GM18517 (cell line): ENCODE results near the gene PDE4B.

Experiments
- ATAC-seq: cut with Tn5 transposase; IDR thresholded peaks from one replicate; pipeline ENCODE4 v1.9.1; 2021; ENCODE audit warnings: mild to moderate bottlenecking, moderate library complexity; ENCODE audit not compliant: unreplicated experiment

PDE4B gene

DNA sequence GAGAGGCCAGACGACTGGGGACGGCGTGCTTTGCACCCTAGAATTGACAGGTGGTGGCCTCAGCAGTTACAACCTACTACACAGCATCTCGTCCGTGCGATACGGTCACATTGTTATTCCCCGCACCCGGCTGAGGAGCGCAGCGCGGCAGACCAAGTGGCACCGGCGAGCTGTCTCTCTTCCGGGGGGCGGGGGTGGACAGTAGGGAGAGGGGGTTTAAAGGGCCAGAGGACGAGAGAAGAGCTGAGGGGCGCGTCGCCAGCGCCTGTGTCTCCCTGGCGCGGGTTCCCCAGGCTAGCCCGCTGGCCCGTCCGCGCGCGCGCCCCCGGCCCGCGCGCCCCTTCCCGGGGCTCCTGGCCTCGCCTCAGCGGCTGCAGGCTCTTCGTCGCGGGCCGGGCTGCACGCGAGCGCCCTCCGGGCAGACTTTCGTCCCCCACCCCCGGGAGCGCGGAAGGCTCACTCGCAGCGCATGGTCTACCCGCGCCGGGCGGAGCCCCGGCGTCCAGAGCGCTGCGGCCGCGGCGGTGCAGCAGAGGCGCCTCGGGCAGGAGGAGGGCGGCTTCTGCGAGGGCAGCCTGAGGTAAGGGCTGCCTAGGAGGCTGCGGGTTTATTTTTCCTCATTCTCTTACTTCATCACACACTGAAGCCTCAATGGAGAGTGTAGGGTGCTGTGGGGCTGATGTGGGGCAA lies at the start of gene PDE4B:
Gene PDE4B (plus strand): TSS at position 227 of the 690 bp plus-strand sequence.
- ATAC-seq, result no peak

DNA sequence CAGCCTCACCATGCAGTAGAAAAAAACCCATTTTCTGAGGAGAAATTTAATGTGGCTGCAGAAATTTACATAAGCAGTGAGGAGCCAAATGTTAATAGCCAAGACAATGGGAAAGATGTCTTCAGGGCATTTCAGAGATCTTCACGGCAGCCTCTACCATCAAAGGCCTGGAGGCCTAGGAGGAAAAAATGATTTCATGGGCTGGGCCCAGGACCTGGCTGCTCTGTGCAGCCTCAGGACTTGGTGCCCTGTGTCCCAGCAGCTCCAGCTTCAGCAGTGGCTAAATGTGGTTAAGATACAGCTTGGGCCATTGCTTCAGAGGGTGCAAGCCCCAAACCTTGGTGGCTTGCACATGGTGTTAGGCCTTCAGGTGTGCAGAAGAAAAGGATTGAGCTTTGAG lies 48.0 kb upstream of the PDE4B start:
- ATAC-seq, result no peak

DNA sequence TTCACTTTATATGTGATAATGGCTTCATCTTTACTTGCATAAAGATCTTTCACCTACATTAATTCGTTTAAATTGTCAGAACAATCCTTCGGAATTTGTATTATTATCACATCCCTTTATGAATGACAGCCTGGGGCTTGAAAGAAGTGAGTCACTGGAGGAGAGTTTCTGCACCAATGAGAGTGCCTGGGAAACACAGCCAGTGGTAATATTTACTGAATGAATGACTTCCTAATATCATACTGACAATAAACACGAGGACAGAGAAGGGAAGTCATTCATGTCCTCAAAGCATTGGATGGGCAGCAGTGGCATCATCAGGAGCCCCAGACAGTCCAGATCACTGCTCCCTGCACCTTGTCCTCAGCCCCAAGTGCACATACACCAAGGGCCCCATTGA lies 40.7 kb upstream of the PDE4B start:
- no peak for ATAC-seq

DNA sequence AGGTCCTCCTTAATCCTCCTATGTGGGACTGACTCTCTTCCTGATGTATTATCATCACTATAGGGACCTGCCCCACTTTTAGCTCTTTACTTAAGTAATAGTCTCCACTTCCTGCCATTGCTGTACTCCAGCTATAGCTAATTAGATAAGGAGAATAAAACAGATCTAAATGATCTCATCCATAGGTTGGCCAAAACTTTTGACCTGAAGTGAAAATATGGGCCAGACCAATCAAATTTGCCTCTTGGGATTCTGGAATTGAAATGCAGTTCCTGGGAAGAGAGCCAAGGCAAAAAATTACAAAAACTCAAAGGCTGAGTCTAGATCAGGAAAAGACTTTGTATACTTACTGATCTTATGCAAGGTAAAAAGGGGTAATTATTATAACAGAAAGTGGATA lies 36.1 kb upstream of the PDE4B start:
- ATAC-seq, result no peak

GRCh38 chr1:65757531-65757930 lies 35.2 kb upstream of the PDE4B start:
- no peak for ATAC-seq

- no peak for ATAC-seq
Measured at GRCh38 chr1:65758128-65758527, 34.6 kb upstream of the PDE4B start.

- ATAC-seq, result no peak
Measured at GRCh38 chr1:65759516-65759915, 33.2 kb upstream of the PDE4B start.

DNA sequence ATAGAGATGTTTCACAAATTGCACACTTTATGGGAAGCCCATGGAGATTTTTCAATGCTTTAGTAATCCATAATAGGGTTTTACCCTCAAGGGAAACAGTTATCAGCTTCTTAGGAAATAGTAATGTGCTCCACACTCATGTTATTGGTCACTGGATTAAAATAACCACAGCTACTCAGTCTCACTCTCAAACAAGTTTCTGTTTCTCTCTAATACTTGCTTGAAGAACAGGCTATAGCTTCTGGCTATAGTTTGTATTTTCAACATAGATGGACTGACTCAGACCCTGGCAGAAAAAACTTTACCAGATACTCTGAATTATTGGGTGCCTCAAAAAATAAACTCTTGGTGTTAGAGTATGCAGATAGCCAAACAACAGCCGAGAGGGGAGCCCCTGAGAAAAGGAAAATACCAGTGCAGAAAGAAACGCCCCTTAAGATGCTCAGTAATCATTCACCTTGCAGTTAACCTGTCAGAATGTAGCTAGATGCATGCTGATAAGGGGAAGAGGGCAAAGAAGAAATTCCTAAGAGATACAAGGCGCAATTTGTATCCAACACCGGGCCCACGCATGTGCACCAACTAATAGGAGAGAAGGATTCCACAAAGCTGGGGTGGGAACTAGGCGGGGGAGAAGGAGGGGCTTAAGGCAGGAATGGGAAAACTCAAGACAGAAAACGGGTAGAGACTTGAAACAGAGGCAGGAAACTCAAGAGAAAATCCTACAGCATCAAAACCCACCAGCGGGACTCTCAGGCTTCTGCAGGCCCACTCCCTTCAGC lies 30.4 kb upstream of the PDE4B start:
- peak; percentile 52 for ATAC-seq

DNA sequence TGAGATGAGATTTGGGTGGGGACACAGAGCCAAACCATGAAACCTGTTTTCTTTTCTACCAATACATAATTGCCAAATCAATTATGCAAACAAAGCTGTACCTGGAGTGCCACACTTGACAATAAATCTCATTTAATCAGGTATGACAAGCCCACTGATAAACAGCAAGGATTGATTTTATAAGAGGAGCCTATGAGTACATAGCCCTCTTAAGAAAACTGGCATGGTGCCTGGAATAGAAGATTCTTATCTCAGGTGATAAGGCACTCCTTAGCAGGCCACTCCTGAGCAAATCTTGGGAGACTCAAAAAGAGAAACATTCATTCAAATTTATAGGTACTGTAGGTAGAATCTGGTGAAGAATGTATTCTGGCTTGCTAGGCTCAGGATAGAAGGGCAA lies 28.6 kb upstream of the PDE4B start:
- no peak for ATAC-seq

GRCh38 chr1:65765631-65766030 lies 27.1 kb upstream of the PDE4B start:
- ATAC-seq, result no peak

- ATAC-seq, result no peak
Measured at GRCh38 chr1:65769636-65770035, 23.1 kb upstream of the PDE4B start.

DNA sequence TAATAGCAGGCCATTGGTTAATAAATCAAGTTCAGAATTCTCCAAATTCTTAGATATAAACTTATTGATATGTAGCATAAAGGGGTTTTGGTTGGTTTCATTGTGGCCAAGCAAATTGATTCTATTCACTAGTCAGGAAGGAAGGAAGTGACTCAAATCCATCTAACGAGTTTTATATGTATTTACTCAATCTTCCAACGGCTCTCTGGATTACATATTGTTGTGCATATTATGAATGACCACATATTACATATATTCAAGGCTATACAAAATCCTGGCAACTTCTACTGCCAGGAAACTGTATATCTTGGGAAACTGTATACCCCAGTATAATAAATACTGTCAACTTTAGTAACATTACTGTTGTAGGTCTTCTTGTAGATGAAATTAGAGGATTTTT lies 20.1 kb upstream of the PDE4B start:
- no peak for ATAC-seq

- ATAC-seq, result no peak
Measured at GRCh38 chr1:65773391-65774123, 19.1 kb upstream of the PDE4B start.

DNA sequence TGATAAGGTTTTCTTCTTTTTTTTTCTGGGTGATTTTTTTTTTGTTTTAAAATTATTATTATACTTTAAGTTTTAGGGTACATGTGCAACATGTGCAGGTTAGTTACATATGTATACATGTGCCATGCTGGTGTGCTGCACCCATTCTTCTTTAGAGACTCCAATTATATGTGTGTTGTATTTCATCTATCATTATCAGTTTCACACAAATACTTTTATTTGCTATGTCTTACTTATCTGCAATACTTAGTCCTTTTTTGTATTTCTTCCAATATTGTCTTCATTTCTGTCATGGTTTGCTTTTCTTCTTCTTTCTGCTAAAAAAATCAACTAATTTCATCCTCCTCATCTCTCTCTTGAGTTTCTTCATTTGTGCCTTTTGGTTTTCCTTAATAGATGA lies 3.9 kb upstream of the PDE4B start:
- ATAC-seq, result no peak

DNA sequence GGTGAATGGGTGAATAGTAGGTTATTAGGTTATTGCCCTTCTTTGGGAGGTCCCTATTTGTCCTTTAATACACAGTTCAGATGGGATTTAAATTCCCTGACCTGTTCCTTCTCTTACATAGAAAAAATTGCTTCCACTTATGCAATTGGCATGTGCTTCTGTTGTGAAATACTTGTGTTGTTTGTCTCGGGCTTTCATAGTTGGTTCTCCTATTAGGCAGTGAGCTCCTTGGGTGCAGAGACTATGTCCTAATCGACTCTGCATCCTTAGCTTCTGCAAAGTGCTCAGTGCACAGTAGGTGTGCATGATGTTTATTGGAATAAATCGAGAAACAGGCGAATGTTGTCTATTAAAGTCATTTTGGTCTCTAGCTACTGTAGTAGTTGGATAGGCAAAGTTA lies 1.3 kb upstream of the PDE4B start:
- ATAC-seq, result no peak

DNA sequence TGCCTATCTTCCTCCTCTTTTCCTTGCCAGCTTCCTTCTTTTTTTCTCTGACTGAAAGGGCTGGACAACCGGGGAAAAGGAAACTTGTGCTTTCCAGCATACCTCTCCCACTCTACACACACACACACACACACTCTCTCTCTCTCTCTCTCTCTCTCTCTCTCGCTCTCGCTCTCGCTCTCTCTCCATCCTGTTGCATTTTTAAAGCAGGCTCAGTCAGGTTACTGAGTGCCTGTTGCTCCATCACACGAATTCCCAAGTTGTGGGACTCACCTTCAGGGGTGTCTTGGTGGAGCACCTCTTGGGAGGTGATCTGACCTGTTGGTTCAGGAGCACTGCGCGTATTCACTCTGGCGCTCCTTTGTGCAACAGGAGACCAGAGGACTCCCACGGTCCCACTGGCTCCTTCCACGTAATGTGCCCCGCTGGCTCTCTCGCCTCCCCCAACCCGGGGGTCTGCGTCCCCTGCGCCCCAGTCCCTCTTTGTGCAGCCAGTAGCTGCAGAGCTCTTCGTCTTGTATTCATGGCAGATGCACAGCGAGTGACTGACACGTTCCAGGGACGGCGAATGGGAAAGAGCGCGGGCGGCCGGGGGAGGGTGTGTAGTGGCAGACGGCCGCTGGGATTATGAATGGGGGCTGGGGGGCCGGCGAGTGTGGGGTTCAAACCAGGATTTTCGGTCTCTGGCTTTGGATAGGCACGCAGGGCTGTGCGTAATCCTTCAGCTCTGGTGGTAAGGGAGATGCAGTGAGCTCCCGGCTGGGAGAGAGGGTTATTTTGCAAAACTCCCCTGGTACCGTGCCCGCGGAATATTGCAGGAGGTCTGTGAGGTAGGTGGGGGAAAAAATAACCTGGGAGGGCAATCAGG lies 660 bp upstream of the PDE4B start:
- ATAC-seq, result no peak

DNA sequence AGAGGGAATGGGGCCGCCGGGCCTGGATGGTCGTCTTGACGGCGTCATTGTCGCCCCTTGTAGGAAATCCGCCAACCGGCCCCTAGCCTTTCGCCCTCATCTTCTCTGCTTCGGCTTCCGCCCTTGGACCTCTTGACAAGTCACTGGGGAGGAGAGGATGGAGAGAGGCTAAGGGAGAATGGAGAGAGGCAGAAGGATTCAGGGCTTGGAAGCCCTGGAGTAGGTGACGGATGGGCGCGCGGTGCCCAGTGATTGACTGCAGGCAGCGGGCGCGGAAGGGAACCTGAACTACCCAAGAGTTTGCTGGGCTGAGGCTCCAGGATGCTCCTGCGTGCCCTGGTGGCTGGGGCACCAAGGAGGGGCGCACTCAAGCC lies 651 bp downstream of the PDE4B start:
- no peak for ATAC-seq

DNA sequence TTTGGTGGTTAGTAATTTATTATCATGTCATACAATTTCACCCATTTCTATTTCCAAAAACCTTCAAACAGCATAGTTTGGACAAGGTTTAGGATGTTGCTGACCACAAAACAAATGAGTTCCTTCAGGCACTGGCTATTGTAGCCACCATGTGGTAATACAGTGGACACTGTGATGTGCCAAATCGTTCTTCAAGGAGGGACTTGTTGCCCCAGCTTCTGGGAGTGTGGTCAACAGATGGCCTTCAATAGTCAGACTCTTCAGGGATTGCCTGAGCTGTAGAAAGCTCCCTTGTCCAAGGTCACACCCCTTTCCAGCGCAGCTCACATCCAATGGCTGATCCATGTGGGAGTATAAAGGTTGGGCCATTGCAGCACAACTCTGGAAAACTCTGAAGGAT lies 2.6 kb downstream of the PDE4B start:
- ATAC-seq, result no peak

GRCh38 chr1:65799601-65800000 lies 6.9 kb downstream of the PDE4B start:
- ATAC-seq, result no peak

GRCh38 chr1:65804584-65804983 lies 11.9 kb downstream of the PDE4B start:
- no peak for ATAC-seq

DNA sequence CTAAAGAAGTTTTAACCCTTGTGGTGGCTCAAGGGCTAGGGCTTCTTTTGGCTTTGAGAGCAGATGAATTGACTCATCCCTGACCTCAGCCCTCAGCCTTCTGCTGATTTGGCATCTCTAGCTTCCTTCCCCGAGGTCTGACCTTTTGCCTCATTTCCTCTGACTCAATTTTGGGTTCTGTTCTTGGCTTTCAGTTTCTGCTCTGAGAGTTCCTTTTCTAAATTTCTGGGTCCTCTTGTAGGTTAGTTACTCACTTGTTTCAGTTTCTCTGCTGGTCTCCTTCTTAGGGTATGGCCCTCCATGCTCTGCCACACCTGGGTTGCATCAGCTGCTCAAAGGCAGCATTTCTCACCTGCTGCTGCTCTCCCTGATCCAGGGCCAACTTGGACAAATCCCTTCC lies 19.4 kb downstream of the PDE4B start:
- ATAC-seq, result peak; percentile 100
